HepG2 (cell line): ENCODE measurements around the gene P4HA1.
"Not testable (repeated sequence)": the region's sequence is repeated elsewhere in the genome, so short reads cannot be mapped to it uniquely, and the experiment has no call there.

Experiments used
- CHD2 ChIP-seq: IDR thresholded peaks from 2 replicates; pipeline ENCODE4 v1.6.1; 2011; ENCODE audit warnings: low read depth, low read length, improper control_type of control experiment
- ELF3 ChIP-seq: IDR thresholded peaks from 2 replicates; pipeline ENCODE4 v1.6.1; 2016; ENCODE audit warnings: missing genetic modification reagents, missing compliant biosample characterization
- FOXA3 ChIP-seq: IDR thresholded peaks from 2 replicates; pipeline ENCODE4 v1.6.1; 2016; ENCODE audit warnings: missing genetic modification reagents, missing compliant biosample characterization

DNA sequence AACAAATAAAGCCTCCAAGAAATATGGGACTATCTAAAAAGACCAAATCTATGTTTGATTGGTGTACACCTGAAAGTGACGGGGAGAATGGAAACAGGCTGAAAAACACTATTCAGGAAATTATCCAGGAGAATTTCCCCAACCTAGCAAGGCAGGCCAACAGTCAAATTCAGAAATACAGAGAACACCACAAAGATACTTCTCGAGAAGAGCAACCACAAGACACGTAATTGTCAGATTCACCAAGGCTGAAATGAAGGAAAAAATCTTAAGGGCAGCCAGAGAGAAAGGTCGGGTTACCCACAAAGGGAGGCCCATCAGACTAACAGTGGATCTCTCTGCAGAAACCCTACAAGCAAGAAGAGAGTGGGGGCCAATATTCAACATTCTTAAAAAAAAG lies 73.7 kb downstream of the P4HA1 start:
- TF ChIP-seq FOXA3 (CRISPR knock-in tag); ELF3 (CRISPR knock-in tag); CHD2: not testable (repeated sequence)
